GM23248 (cell line): ENCODE data around the gene PLPP6.

ENCODE experiments used
- EZH2 ChIP-seq: fragments of 200-600 bp; sonication (generic); IDR thresholded peaks from 2 replicates; pipeline ENCODE4 v1.6.1; 2018; ENCODE audit warnings: antibody characterized with exemption, mild to moderate bottlenecking; ENCODE audit not compliant: insufficient read depth, poor library complexity, severe bottlenecking
- EZH2phosphoT487 ChIP-seq: fragments of 200-600 bp; sonication (generic); IDR thresholded peaks from 2 replicates; pipeline ENCODE4 v1.6.1; 2018; ENCODE audit warnings: antibody characterized with exemption, moderate library complexity, mild to moderate bottlenecking, low read depth; ENCODE audit not compliant: insufficient read depth

GRCh38 chr9:4677392-4677791, 15.3 kb downstream of the PLPP6 start:
- TF ChIP-seq EZH2 (no peak), EZH2phosphoT487 (no peak)
